Stimulated activated naive CD8-positive, alpha-beta T cell treated with anti-CD3 and anti-CD28 coated beads, Interleukin-15, Interleukin-2, amounts not matched to agents 100 U/mL and 50 U/mL, for 24 hours (primary cell): Measurements from ENCODE around the gene TMC2.

ENCODE experiments used
- ATAC-seq: fragments of 150-1000 bp; cut with Tn5 transposase; one replicate; pipeline ENCODE4 v1.10.0; 2021
- DNase-seq: peaks from one replicate; pipeline ENCODE4 v3.0.0; 2021

TMC2 gene

DNA sequence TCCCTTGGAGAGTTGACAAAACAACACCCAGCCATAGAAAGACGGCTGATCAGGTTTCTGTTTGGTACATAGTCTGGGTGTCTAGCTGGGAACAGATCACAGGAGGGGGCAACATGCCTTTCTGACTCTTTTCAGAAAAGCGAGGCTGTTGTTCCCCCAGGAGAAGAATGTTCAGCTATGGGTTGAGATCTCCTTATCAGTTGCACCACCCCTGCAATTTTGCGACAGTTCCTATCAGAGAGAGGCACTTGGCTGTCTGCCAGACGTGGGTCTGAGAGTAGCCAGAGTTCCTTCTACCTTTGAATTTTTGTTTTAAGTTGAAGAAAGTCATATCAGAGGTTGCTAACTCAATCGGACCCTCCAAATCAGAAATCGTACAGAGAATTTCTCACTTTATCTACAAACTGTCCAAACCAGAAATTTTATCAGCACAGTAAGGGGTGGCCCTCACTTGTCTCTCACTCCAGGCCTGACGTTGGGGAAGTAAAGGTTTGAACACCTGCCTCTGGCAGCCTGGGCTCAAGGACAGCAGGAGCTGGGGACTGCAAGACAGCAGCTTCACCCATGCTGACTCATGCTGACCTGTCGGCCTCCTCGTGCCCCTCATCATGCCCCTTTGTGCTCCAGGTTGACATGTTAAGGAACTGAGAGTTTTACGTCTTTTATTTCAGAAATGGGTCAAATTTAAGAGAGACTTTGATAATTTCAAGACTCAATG, 42.3 kb downstream of the TMC2 start:
- DNase-seq (no peak), ATAC-seq (no peak)

GRCh38 chr20:2585811-2586210, 49.4 kb downstream of the TMC2 start:
- ATAC-seq (no peak), DNase-seq (no peak)

DNA sequence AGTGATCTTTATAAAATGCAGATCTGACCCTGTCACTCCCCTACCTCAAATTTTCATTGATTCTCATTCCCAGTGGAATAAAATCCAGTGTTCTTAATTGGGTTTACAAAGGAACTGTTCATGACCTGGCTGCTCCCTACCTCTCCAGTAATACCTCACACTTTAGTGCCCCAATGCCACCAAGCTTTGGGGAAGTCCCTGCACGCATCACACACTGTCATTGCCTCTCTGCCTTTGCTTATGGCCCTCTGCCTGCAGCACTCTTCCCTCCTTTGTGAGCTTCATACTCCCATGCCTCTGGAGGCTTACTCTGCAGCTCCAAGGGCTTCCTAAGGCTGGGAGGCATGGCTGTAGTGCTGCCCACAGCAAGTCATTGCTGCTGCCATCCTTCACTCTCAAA, 57.4 kb downstream of the TMC2 start:
- ATAC-seq = no peak
- no peak for DNase-seq

GRCh38 chr20:2595076-2595475, 58.7 kb downstream of the TMC2 start:
- DNase-seq (no peak), ATAC-seq (no peak)

- ATAC-seq (no peak), DNase-seq (no peak)
These were observed 60.4 kb downstream of the TMC2 start for GRCh38 chr20:2596673-2597279.

- no peak for DNase-seq
- no peak for ATAC-seq
These were observed 63.1 kb downstream of the TMC2 start for GRCh38 chr20:2599288-2600006.

DNA sequence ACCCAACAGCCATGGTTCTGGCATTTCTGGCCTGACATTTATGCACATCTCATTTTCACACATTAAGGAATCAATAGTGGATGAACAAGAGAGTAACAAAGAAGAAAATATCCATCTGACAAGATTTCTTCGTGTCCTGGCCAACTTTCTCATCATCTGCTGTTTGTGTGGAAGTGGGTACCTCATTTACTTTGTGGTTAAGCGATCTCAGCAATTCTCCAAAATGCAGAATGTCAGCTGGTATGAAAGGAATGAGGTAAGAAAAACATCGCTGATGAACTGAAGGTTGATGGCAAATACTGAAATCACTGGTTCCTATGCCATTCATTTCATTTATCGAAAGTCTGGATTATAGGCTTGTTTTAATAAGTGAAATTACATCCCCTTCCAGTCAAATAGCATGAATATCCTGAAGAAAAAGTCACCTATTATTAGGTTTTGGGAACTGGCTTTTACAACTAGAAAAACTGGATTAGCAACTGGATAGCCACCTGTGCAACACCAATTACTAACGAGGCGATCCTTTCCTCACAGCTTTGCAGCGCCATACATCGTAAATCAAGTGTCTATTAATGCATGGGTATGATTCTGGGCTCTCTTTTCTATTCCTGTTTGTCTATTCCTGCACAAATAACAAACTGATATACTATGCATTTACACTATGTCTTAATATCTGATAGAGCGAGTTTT, 65.8 kb downstream of the TMC2 start:
- no peak for ATAC-seq

DNA sequence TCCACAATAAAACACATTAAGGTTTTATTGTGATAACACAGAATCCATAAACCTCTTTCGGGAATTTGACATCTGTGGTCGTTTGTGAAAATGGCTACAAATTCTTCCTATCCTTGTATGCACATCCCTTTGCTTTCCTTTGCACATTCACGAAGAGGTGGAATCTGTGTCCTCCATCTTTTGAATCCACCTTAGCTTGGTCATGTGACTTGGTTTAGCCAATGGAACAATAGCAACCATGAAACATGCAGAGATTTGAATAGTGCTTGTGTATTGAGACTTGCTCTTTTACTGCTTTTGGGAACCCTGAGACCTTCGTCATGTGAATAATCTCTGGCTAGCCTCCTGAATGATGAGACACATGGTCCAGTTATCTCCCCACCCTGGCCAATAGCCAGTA, 66.4 kb downstream of the TMC2 start:
- ATAC-seq (no peak), DNase-seq (no peak)

More for the DNA sequence above, 65.8 kb downstream of the TMC2 start:
- no peak for DNase-seq

- DNase-seq = no peak
These were observed 67.6 kb downstream of the TMC2 start for GRCh38 chr20:2603816-2604505.

GRCh38 chr20:2604506-2604835, 68.1 kb downstream of the TMC2 start:
- ATAC-seq (no peak), DNase-seq (no peak)

More at GRCh38 chr20:2603816-2604505, 67.6 kb downstream of the TMC2 start:
- no peak for ATAC-seq

DNA sequence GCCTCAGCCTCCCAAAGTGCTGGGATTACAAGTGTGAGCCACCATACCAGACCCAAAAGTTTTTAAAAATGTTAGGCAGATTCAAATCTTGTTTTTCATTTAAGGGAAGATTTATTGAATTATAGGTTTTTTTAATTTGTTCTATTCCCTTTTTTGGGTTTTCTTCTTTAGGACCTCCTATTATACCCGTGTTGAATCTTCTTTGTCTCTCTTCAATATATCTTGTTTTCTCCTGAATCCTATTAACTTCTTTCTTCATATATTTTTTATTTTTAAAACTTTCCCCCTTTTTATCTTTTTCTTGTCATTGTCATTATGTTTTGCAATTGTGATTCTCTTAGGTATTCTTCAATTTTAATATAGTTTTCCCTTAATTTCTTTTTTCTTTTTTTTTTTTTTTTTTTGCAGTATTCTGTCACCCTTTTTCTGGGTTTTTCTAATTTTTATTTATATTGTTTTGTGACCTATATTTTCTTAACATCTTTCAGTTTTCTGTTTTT, 70.2 kb downstream of the TMC2 start:
- DNase-seq = no peak
- no peak for ATAC-seq

- no peak for ATAC-seq
- no peak for DNase-seq
These were observed 74.0 kb downstream of the TMC2 start for GRCh38 chr20:2610326-2610725.

GRCh38 chr20:2610941-2611720, 74.8 kb downstream of the TMC2 start:
- no peak for ATAC-seq

DNA sequence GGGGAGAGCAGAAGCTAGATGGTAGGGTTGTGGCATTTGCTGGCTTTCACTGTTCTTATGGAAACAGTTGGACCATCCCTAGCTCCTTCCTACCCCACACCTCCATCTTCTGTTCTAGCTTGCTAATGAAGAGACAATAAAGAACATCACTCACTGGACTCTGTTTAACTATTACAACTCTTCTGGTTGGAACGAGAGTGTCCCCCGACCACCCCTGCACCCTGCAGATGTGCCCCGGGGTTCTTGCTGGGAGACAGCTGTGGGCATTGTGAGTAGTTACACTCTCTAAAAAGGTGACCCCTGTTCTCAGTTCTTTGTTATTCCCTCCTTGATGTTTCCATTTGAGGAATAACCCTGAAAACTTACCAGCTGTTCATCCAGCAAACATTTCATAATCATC, 75.7 kb downstream of the TMC2 start:
- DNase-seq (no peak), ATAC-seq (no peak)

More at GRCh38 chr20:2610941-2611720, 74.8 kb downstream of the TMC2 start:
- no peak for DNase-seq

GRCh38 chr20:2616634-2617033, 80.3 kb downstream of the TMC2 start:
- DNase-seq = no peak

DNA sequence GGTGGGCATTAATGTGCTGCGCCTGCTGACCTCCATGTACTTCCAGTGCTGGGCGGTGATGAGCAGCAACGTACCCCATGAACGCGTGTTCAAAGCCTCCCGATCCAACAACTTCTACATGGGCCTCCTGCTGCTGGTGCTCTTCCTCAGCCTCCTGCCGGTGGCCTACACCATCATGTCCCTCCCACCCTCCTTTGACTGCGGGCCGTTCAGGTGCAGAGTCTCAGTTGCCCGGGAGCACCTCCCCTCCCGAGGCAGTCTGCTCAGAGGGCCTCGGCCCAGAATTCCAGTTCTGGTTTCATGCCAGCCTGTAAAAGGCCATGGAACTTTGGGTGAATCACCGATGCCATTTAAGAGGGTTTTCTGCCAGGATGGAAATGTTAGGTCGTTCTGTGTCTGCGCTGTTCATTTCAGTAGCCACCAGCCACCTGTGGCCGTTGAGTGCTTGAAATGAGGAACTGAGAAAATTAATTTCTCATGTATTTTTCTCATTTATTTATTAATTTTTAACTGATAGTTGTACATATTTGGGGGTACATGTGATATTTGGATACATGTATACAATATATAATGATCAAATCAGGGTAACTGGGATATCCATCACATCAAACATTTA, 80.8 kb downstream of the TMC2 start:
- ATAC-seq = no peak

More at GRCh38 chr20:2616634-2617033, 80.3 kb downstream of the TMC2 start:
- ATAC-seq = no peak

GRCh38 chr20:2618815-2619214, 82.4 kb downstream of the TMC2 start:
- ATAC-seq (no peak), DNase-seq (no peak)

More for the DNA sequence above, 80.8 kb downstream of the TMC2 start:
- DNase-seq = no peak

GRCh38 chr20:2619337-2619736, 83.0 kb downstream of the TMC2 start:
- DNase-seq (no peak), ATAC-seq (no peak)

DNA sequence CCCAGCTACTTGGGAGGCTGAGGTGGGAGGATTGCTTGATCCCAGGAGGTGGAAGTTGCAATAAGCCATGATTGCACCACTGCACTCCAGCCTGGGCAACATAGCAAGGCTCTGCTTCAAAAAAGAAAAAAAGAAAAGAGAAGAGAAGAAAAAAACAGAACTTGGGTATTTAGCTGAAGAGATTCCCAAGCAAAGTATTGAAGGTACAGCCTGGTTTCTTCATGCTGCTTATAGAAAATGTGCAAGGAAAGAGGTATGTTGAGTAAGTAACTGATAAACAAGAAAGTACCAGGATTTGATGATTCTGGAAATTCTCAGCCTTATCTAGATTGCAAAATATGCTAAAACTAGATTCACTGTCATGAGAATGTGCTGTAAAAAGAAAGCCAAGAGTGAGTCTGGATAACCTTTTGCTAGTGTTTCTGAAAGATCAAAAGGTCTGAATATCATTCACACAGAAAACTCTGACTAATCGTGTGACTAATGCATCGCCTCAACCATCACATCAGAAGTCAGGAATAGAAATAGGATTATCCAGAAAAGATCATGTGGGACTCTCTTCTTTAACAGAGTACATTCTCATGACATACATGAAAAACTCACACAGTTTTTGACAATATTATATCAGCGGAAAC, 83.7 kb downstream of the TMC2 start:
- no peak for DNase-seq
- ATAC-seq = peak; percentile 68

DNA sequence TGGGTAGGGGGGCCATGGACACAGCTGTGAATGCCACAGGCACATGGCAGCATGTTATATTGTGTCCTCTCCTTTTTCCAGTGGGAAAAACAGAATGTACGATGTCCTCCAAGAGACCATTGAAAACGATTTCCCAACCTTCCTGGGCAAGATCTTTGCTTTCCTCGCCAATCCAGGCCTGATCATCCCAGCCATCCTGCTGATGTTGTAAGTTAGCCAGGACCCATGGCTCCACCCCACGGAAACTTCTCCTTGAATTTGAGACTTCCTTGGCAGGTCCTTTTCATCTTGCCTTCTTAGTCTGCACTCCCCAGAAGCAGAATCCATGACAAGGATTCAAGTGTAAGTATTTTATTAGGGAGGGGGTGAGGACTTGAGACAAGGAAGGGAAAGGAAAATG, 87.8 kb downstream of the TMC2 start:
- no peak for DNase-seq
- ATAC-seq = no peak
